Stimulated activated CD8-positive, alpha-beta memory T cell treated with anti-CD3 and anti-CD28 coated beads, Interleukin-12 subunit alpha, Interleukin-12 subunit beta, amount 100 ng/mL, for 4 hours (primary cell): ENCODE results near the gene RHOB.

Experiments
- DNase-seq: peaks from one replicate; pipeline ENCODE4 v3.0.0-alpha.2; 2020; ENCODE audit warnings: low read depth

RHOB gene

DNA sequence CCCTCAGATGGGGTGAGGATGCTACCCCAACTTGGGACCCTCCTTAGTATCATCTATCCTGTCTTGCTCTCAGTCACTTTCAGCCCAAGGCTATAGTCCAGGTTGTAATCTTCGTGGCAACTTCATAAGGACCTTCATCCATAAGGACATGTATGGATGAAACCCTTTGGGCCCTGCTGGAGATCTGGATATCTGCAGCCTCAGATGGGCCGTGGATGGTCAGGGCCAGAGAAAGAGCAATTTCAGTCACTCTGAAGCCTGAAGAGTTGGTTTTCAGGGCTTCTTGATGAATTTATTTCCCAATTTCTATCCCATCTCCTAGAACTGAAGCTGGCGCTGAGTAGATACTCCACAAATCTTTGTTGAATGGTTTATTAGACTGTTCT, 28.7 kb downstream of the RHOB start:
- DNase-seq = no peak

GRCh38 chr2:20476481-20476880, 29.6 kb downstream of the RHOB start:
- no peak for DNase-seq

- DNase-seq = no peak
These were observed 30.1 kb downstream of the RHOB start for GRCh38 chr2:20476950-20477349.

DNA sequence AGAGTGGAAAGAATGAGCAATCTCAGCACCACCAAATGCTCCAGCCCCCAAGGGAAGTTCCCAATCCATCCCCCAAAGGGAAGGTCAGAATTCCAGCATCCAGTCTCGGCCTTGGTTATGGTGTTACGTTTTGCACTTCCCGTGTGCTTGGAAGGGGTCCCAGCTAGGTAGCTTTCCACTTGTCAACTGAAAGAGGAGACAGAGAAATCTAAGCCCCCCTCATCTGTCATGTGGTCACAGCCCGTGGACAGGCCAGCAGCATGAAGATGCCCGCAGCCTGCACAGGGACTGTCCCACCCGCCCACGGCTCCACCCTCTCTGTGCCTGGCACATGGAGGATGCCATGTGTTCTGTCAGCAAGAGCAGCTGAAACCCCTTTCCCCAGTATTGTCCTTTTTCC, 32.1 kb downstream of the RHOB start:
- no peak for DNase-seq

- no peak for DNase-seq
These were observed 33.0 kb downstream of the RHOB start for GRCh38 chr2:20479835-20480234.

GRCh38 chr2:20480913-20481312, 34.0 kb downstream of the RHOB start:
- DNase-seq = no peak

DNA sequence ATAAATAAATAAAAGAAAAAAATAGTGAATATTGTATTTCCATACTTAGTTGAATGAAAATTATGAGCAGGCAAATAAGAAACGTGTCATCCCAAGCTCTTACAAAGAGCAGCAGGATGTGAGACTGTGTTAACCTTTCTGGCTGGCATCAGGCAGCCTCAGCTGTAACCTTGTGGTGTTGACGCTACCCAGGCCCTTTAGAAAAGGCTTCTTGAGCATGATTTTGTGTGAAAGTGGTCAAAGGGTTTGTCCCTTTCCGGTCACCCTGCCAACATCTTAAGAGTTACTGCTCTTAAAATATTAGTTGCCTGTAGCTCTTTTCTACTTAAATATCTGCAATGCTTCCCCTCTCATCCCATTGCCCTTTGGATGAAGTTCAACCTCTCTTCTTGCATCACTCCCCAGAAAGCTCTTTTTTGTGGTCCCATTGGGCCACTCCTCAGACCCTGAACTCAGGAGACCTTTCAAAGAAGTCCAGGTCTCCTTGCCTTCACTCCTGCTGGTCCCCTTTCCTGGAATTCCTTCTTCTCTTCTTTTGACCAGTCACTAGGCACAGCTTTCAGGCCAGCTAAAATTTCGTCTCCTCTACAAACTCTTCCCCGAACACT, 35.0 kb downstream of the RHOB start:
- no peak for DNase-seq

- DNase-seq = no peak
These were observed 35.9 kb downstream of the RHOB start for GRCh38 chr2:20482725-20483124.

- no peak for DNase-seq
These were observed 36.5 kb downstream of the RHOB start for GRCh38 chr2:20483194-20483895.

DNA sequence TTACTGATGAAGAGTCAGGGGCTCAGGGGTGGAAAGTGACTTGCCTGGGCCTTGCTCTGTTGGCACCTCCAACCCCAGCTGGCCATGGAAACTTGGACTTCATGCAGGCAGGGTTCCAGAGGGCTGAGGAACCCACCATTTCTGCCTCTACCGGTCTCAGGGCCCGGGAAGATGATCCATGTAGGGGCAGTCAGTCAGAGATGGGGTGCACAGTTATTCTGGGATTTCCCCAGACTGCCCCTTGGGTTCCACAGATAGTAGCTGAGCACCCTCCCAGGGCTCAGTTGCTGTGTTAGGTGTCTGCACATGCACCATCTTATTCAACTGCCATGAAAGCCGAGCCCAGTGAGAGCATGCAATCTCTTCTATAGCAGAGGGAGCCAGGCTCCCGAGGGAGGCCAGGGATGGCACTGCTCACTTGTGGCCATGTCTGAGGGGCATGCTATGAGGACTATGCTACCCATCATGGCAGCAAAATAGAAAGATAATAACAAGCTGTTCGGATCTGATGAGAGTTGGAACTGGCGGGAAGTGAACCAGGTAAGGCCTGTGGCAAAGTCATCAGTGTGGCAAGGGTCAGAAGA, 37.3 kb downstream of the RHOB start:
- no peak for DNase-seq

DNA sequence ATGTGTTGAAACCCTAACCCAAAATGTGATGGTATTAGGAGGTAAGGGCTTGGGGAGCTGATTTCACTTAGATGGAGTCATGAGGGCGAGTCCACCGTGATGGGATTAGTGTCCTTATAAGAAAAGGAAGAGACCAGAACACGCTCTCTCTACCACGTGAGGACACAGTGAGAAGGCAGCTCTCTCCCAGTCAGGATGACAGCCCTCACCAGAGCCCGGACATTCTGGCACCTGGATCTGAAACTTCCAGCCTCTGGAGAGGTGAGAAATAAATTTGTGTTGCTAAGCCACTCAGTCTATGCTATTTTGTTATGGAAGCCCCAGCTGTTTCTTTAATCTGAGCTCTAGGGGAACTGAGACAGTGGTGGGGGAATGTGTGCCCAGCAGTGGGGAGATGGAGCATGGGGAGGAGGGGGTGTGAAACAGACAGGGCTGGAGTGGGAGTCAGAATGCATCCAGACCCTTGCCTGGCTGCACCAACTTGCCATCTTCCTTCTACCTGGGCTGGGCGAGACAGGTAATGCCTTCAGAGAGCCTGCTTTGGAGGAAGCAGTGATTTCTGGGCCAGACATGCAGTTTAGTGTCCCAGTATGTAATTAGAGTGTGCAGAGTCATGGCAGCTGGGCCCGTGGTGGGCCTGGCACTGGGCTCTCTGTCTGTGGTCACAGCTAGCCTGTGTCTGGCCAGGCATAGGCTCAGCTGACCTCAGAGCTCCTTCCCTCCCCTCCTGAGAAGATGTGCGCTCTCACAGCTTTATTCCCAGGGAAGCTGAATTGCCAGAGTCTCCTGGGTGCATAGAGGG, 38.1 kb downstream of the RHOB start:
- no peak for DNase-seq

DNA sequence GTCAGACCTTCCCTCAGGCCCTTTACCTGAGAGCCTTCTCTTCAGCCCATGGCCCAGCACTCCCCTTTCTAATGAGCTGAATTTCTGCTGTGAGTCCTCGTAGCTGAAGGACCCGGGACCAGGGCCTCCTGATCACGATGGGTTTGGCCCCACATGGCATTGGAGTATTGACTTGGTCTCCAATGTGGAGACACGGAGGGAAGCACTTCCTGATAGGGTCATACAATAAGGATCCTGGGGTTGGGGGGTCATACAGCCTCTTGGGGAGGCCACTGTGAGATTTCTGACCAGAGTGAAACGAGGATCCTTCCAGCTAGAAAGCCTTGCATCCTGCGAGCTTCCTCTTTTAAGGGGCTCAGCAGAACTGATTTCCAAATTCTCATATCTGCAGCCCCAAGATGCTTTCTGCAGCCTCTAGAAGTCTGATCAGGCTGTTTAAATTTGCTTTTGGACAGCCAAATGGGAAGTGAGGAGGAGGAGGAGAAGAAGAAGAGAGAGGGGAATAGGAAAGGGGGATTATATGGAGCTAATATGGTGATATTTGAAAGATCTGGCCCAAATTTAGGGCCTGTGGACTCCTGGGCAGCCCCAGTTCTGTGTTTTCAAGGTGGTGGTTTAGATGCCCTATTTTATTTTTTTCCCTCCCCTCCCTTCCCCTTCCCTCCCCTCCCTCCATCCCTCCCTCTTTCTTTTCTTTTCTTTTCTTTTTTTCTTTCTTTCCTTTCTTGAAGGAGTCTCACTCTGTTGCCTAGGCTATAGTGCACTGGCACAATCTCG, 38.9 kb downstream of the RHOB start:
- DNase-seq = no peak

- no peak for DNase-seq
These were observed 39.7 kb downstream of the RHOB start for GRCh38 chr2:20486571-20486970.

- DNase-seq = no peak
These were observed 40.1 kb downstream of the RHOB start for GRCh38 chr2:20487030-20487391.

DNA sequence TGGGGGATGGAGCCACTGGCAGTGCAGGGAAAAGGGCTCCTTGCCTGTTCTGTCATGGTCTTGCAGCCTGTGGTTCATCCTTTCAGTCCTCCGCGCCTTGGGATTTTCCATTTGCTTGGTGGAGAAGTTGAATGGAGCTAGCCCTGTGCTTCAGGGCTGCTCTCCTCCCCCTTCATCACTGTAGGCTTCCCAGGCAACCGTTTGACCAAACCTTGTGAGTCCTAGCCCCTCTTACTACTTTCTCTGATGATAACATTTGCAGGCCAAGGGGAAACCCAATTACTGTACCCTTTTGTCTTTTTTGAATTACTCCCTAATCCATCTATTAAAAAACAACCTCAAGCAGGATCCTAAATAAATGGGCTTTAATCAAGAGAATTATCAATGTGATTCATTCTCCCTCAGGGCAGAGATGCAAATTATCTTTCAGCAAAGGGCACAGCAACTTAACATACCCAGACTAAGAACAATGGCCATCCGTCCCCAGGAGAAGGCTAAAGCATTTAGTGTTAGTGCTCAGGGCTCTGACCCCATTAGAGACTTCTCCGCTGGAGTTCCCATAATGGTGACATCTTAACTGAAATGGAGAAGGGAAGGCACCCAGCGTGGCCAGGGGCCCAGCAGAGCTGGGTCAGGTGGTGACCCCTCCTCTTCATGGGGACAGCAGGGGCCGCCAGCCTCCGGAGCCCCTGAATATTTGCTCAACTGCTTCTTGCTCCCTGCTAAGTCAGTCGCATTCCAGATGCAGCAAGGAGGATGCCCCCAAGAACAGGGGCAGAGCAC, 40.7 kb downstream of the RHOB start:
- no peak for DNase-seq

DNA sequence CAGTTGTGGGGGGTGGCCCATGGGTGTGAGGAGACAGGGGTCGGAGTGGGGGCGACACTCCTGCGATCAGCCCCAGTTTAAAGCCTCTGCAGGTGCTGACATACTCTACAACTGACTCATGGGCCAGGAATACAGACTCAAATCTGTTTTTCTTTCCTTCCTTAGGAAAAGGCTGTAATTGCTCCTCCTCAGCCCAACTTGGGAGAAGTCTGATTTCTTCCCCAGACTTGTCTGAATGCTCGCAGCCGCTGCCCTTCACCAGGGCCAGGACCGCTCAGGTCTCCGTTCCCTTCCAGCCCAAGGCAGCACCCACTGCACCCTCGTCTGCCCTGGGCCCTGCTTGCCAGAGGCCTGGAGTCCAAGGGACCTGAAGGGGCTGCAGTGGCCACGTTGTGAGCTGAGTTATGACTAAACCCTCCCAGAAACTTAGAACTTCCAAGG, 41.3 kb downstream of the RHOB start:
- no peak for DNase-seq

DNA sequence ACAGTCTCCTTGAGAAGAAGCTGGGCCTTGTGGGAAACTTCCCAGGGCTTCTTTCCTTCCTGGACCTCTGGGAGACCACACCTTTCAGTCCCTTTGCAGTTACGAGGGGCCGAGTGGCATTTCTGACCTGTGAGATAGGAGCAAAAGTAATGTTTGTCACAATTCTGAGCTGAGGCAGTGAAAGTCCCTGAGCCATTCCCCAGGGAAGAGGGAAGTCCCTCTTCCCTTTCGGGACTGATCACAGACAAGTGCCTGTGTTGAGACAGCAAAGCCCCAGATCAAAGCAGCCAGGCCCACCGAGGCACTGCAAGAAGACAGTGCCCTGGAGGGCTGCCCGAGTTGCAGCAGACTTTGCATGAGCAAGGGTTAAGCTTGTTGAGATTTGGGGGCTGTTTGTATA, 41.9 kb downstream of the RHOB start:
- DNase-seq = no peak

DNA sequence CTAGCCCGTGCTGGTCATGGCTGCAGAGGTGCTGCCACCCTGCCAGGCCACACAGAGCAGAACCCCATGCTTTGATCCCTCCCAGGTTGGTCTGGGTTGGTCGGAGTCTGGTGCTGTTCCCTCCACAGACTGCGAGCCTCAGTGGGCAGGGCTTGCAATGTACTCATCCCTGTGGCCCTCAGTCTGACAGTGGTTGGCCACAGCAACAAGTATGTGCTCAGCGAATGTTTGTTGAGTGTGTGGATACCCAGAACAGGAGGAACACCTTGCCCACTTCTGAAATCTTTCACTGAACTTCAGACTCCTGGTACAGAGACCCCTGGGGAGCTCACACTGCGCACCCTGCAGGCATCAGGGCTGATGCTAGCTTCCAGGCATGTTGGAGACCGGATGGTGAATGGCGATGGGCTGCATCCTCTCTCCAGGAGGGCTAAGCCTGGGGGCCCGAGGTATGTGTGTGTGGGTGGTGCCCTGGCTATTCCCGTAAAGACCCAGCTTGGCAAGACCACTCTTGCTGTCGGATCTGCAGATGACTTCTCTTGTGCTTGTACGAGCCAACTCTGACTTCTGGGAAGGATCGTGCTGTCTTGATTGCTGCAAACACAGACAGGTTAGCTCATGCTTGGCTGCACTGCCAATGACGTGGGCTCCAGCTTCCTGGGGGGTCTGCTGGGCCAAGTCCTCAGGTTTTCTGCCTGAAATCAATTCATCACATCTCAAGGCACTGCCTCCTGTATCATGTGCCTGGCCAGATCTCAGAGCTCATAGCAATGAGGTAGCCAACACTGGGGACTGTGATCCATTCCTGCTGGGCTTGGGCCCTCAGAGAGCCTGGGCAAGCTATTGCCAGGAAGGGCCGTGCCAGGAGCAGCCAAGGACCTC, 43.7 kb downstream of the RHOB start:
- DNase-seq = no peak

- DNase-seq = no peak
These were observed 45.1 kb downstream of the RHOB start for GRCh38 chr2:20491739-20492531.
